Tibial artery (tissue), 4 donors: Measurements from ENCODE around the gene HYAL3.
A peak's percentile ranks its signal among the peaks of the same experiment; 100 is the strongest.

Experiments
- DNase-seq, 2 donors: peaks; one replicate each; pipeline ENCODE4 v3.0.0-alpha.2; 2019
- H3K27ac ChIP-seq, 2 donors: fragments of 200-600 bp; sonication (generic) in 1 of 2; 1 replicate in 1 of 2; 2 replicates in 1 of 2; pipeline ENCODE4 v1.5.1; 2018 to 2019; ENCODE audit warnings: mild to moderate bottlenecking in 1 of 2
- H3K27me3 ChIP-seq, 2 donors: fragments of 200-600 bp; sonication (generic) in 1 of 2; one replicate each; pipeline versions ENCODE4 v1.5.1 to v1.6.0; 2016 to 2019
- H3K36me3 ChIP-seq, 3 donors: fragments of 200-600 bp; sonication (generic) in 2 of 3; one replicate each; pipeline ENCODE4 v1.5.1; 2016 to 2019; ENCODE audit warnings: mild to moderate bottlenecking in 2 of 3
- H3K4me1 ChIP-seq, 4 donors: fragments of 200-600 bp; sonication (generic) in 2 of 4; 1 replicate in 3 of 4; 2 replicates in 1 of 4; pipeline ENCODE4 v1.5.1; 2016 to 2019
- H3K4me3 ChIP-seq, 2 donors: fragments of 200-600 bp; sonication (generic) in 1 of 2; 1 replicate in 1 of 2; 2 replicates in 1 of 2; pipeline ENCODE4 v1.5.1; 2018 to 2019; ENCODE audit warnings: mild to moderate bottlenecking in 2 of 2
- H3K9me3 ChIP-seq, 3 donors: fragments of 200-600 bp; sonication (generic) in 1 of 3; one replicate each; pipeline ENCODE4 v1.5.1; 2016 to 2019
- CTCF ChIP-seq, 2 experiments: fragments of 200-600 bp in 1 of 2; fragments of 450-650 bp in 1 of 2; IDR thresholded peaks; one replicate each; pipeline ENCODE4 v1.5.1; 2017 to 2019; ENCODE audit warnings: antibody characterized with exemption in 2 of 2, mild to moderate bottlenecking in 1 of 2, moderate library complexity in 1 of 2
- intact Hi-C: fragments of 100-400 bp; cut with DNase I; formaldehyde crosslinking; loops from one replicate; pipeline ENCODE4 v1.15.0; 2023; ENCODE audit warnings: low total_unique reads

Gene HYAL3

GRCh38 chr3:50326182-50326541 lies 27.0 kb upstream of the HYAL3 start:
- no peaks in the 10 kb centered on the region for H3K9me3 ChIP-seq
- no peaks in the 10 kb centered on the region for H3K27me3 ChIP-seq
- no peak for TF ChIP-seq CTCF (IDR thresholded peaks at IDR 0.05)
- H3K4me3 ChIP-seq, result no peak overlapping the region
- peak in 1 of 2 donors; percentile 65 for DNase-seq
- H3K27ac ChIP-seq, result no peak overlapping the region
- H3K4me1 ChIP-seq, result peaks cover 0 to 46% (median 26%) of the 10 kb centered on the region in 4 donors
- intact Hi-C loops, result no loop called here
- H3K36me3 ChIP-seq, result peaks cover 22 to 43% (median 36%) of the 10 kb centered on the region in 3 donors

GRCh38 chr3:50325497-50326181 lies 26.4 kb upstream of the HYAL3 start:
- DNase-seq, result peak in 1 of 2 donors; percentile 56
- no peak overlapping the region for H3K4me3 ChIP-seq
- no peaks in the 10 kb centered on the region for H3K9me3 ChIP-seq
- peaks cover 16 to 38% (median 31%) of the 10 kb centered on the region in 3 donors for H3K36me3 ChIP-seq
- no peaks in the 10 kb centered on the region for H3K27me3 ChIP-seq
- intact Hi-C loops, result no loop called here
- H3K27ac ChIP-seq, result no peak overlapping the region
- TF ChIP-seq CTCF (IDR thresholded peaks at IDR 0.05), result no peak
- peaks cover 0 to 46% (median 26%) of the 10 kb centered on the region in 4 donors for H3K4me1 ChIP-seq

GRCh38 chr3:50325113-50325480 lies 25.9 kb upstream of the HYAL3 start:
- no peaks in the 10 kb centered on the region for H3K27me3 ChIP-seq
- intact Hi-C loops, result no loop called here
- H3K9me3 ChIP-seq, result no peaks in the 10 kb centered on the region
- no peak overlapping the region for H3K4me3 ChIP-seq
- no peak for TF ChIP-seq CTCF (IDR thresholded peaks at IDR 0.05)
- no peak overlapping the region for H3K27ac ChIP-seq
- H3K36me3 ChIP-seq, result peaks cover 11 to 33% (median 25%) of the 10 kb centered on the region in 3 donors
- no peak for DNase-seq
- peaks cover 0 to 51% (median 31%) of the 10 kb centered on the region in 4 donors for H3K4me1 ChIP-seq

GRCh38 chr3:50324351-50325112 lies 25.3 kb upstream of the HYAL3 start:
- intact Hi-C loops, result no loop called here
- peak; percentile 73 for DNase-seq
- no peak overlapping the region for H3K4me3 ChIP-seq

GRCh38 chr3:50323614-50324199 lies 24.5 kb upstream of the HYAL3 start:
- Histone ChIP-seq H3K9me3 (no peaks in the 10 kb centered on the region), H3K36me3 (peaks cover 7 to 26% (median 15%) of the 10 kb centered on the region in 3 donors), H3K4me3 (no peak overlapping the region), H3K27me3 (no peaks in the 10 kb centered on the region), H3K27ac (peak overlapping the region; percentile 26 to 33), H3K4me1 (peaks cover 0 to 63% (median 40%) of the 10 kb centered on the region in 4 donors)
- peak in 1 of 2 donors; percentile 79 for DNase-seq
- no peak for TF ChIP-seq CTCF (IDR thresholded peaks at IDR 0.05)
- intact Hi-C loops, result no loop called here

More at GRCh38 chr3:50324351-50325112, 25.3 kb upstream of the HYAL3 start:
- Histone ChIP-seq H3K4me1 (peaks cover 0 to 56% (median 37%) of the 10 kb centered on the region in 4 donors), H3K27ac (peak overlapping the region; percentile 26 to 33), H3K36me3 (peaks cover 7 to 27% (median 20%) of the 10 kb centered on the region in 3 donors), H3K9me3 (no peaks in the 10 kb centered on the region), H3K27me3 (no peaks in the 10 kb centered on the region)
- TF ChIP-seq CTCF (IDR thresholded peaks at IDR 0.05), result peak; percentile 68 to 70
